OCI-LY7 (cell line): ENCODE results near the gene SCN5A.

Source experiments
- EZH2phosphoT487 ChIP-seq: fragments of 200-600 bp; sonication (generic); IDR thresholded peaks from 2 replicates; pipeline ENCODE4 v1.6.1; 2018; ENCODE audit warnings: low read depth, borderline replicate concordance, mild to moderate bottlenecking, mixed run types, antibody characterized with exemption, low read length, moderate library complexity, mixed read lengths
- TF ChIP-seq, protein P1 (sequence below): fragments of 200-600 bp; sonication (generic); conservative IDR thresholded peaks from 2 replicates; pipeline ENCODE4 v1.5.1; 2014; ENCODE audit warnings: mild to moderate bottlenecking, antibody characterized with exemption, low read length, moderate library complexity, mixed read lengths

DNA sequence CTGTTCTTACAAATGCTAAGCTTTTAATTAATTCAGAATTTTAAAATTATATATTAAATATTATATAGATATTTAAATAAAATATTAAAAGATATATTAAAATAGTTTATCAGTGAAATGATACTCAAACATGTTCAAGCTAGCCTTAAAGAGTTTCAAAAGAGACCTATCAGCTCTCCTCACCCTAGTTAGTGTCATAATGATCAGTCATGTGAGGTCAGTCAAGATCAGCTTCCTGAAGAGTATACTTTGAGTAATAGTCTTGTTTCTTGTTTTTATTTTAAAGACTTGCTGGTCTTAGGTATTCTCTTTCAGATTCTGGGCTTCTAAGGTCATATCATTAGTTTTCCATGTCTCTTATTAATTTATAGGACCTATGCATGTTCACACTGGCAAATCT, 138.9 kb downstream of the SCN5A start:
- TF ChIP-seq, protein P1, sequence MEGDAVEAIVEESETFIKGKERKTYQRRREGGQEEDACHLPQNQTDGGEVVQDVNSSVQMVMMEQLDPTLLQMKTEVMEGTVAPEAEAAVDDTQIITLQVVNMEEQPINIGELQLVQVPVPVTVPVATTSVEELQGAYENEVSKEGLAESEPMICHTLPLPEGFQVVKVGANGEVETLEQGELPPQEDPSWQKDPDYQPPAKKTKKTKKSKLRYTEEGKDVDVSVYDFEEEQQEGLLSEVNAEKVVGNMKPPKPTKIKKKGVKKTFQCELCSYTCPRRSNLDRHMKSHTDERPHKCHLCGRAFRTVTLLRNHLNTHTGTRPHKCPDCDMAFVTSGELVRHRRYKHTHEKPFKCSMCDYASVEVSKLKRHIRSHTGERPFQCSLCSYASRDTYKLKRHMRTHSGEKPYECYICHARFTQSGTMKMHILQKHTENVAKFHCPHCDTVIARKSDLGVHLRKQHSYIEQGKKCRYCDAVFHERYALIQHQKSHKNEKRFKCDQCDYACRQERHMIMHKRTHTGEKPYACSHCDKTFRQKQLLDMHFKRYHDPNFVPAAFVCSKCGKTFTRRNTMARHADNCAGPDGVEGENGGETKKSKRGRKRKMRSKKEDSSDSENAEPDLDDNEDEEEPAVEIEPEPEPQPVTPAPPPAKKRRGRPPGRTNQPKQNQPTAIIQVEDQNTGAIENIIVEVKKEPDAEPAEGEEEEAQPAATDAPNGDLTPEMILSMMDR, result no peak
- no peak for TF ChIP-seq EZH2phosphoT487
